Kidney tubule cell (primary cell): ENCODE results near the gene SLC22A7.
"Not testable (repeated sequence)": the region's sequence is repeated elsewhere in the genome, so short reads cannot be mapped to it uniquely, and the experiment has no call there.

Experiments used
- DNase-seq: peaks from one replicate; pipeline ENCODE4 v3.0.0-alpha.2; 2018; ENCODE audit warnings: low spot score

Gene SLC22A7

GRCh38 chr6:43338243-43338642, 40.2 kb downstream of the SLC22A7 start:
- DNase-seq: no peak

- no peak for DNase-seq
These were observed 41.1 kb downstream of the SLC22A7 start for GRCh38 chr6:43339168-43339567.

- DNase-seq: not testable (repeated sequence)
These were observed 48.2 kb downstream of the SLC22A7 start for GRCh38 chr6:43346243-43346642.

- DNase-seq: no peak
These were observed 49.0 kb downstream of the SLC22A7 start for GRCh38 chr6:43347021-43347420.

- no peak for DNase-seq
These were observed 49.4 kb downstream of the SLC22A7 start for GRCh38 chr6:43347444-43347843.

- DNase-seq: not testable (repeated sequence)
These were observed 53.9 kb downstream of the SLC22A7 start for GRCh38 chr6:43351951-43352350.
